HepG2 (cell line): Measurements from ENCODE around the gene NUCB1. TPM values are rescaled to one million over a fixed set of nuclear protein-coding genes. Genes with fewer than 3 reads are reported as not detected.

ENCODE experiments used
- ELF3 ChIP-seq: IDR thresholded peaks from 2 replicates; pipeline ENCODE4 v1.6.1; 2016; ENCODE audit warnings: missing genetic modification reagents, missing compliant biosample characterization
- GABPA ChIP-seq, 2 experiments: IDR thresholded peaks; 2 replicates each; pipeline ENCODE4 v1.6.1; 2011 to 2016; ENCODE audit warnings: low read depth in 2 of 2, low read length in 1 of 2, missing biosample characterization in 1 of 2, missing genetic modification characterization in 1 of 2
- HMG20A ChIP-seq: IDR thresholded peaks from 2 replicates; pipeline ENCODE4 v1.6.1; 2016; ENCODE audit warnings: borderline replicate concordance
- MATR3 ChIP-seq: sonication (generic); formaldehyde crosslinking; IDR thresholded peaks from 2 replicates; pipeline ENCODE4 v1.4.0; 2020; ENCODE audit warnings: missing genetic modification reagents
- MED1 ChIP-seq: sonication (generic); formaldehyde crosslinking; IDR thresholded peaks from 2 replicates; pipeline ENCODE4 v1.4.0; 2020; ENCODE audit warnings: missing genetic modification reagents
- NFE2 ChIP-seq: sonication (generic); formaldehyde crosslinking; IDR thresholded peaks from 2 replicates; pipeline ENCODE4 v1.4.0; 2020; ENCODE audit warnings: missing genetic modification reagents
- NFKB2 ChIP-seq: sonication (generic); formaldehyde crosslinking; IDR thresholded peaks from 2 replicates; pipeline ENCODE4 v1.4.0; 2020; ENCODE audit warnings: missing genetic modification reagents, borderline replicate concordance
- PRMT3 ChIP-seq: sonication (generic); formaldehyde crosslinking; IDR thresholded peaks from 2 replicates; pipeline ENCODE4 v1.8.1; 2022; ENCODE audit warnings: low read depth, mild to moderate bottlenecking, moderate library complexity, missing genetic modification reagents, borderline replicate concordance
- SMC3 ChIP-seq: IDR thresholded peaks from 2 replicates; pipeline ENCODE4 v1.6.1; 2011; ENCODE audit warnings: low read length, improper control_type of control experiment
- SNRNP70 ChIP-seq: fragments of 200-400 bp; formaldehyde crosslinking; IDR thresholded peaks from 2 replicates; pipeline ENCODE4 v1.6.1; 2017; ENCODE audit warnings: mild to moderate bottlenecking, low read depth, low read length, moderate library complexity
- U2AF2 ChIP-seq: fragments of 200-400 bp; formaldehyde crosslinking; IDR thresholded peaks from 2 replicates; pipeline ENCODE4 v1.6.1; 2017; ENCODE audit warnings: low read depth, mild to moderate bottlenecking, low read length
- XRCC5 ChIP-seq: fragments of 200-400 bp; formaldehyde crosslinking; optimal IDR thresholded peaks from 2 replicates; pipeline ENCODE3; 2017; ENCODE audit warnings: mild to moderate bottlenecking, low read length
- ZFYVE20 ChIP-seq: sonication (generic); formaldehyde crosslinking; IDR thresholded peaks from 2 replicates; pipeline ENCODE4 v1.8.0; 2023; ENCODE audit warnings: low read depth, mild to moderate bottlenecking, moderate library complexity, missing genetic modification reagents, borderline replicate concordance
- ZNF17 ChIP-seq: sonication (generic); formaldehyde crosslinking; IDR thresholded peaks from 2 replicates; pipeline ENCODE4 v1.5.0; 2020; ENCODE audit warnings: mild to moderate bottlenecking, missing genetic modification reagents
- ZNF264 ChIP-seq: sonication (generic); formaldehyde crosslinking; IDR thresholded peaks from 2 replicates; pipeline ENCODE4 v1.4.0; 2020; ENCODE audit warnings: missing genetic modification reagents
- ZNF331 ChIP-seq: sonication (generic); formaldehyde crosslinking; IDR thresholded peaks from 2 replicates; pipeline ENCODE4 v1.4.0; 2020; ENCODE audit warnings: missing genetic modification reagents
- ZNF558 ChIP-seq: sonication (generic); formaldehyde crosslinking; IDR thresholded peaks from 2 replicates; pipeline ENCODE4 v1.9.0; 2022; ENCODE audit warnings: mild to moderate bottlenecking, missing genetic modification reagents, borderline replicate concordance
- ZNF563 ChIP-seq: sonication (generic); formaldehyde crosslinking; IDR thresholded peaks from 2 replicates; pipeline ENCODE4 v1.8.0; 2022; ENCODE audit warnings: mild to moderate bottlenecking, moderate library complexity, missing genetic modification reagents
- ZNF644 ChIP-seq: IDR thresholded peaks from 2 replicates; pipeline ENCODE4 v1.6.1; 2016; ENCODE audit warnings: low read depth
- ZSCAN20 ChIP-seq: sonication (generic); formaldehyde crosslinking; IDR thresholded peaks from 2 replicates; pipeline ENCODE4 v1.4.0; 2020; ENCODE audit warnings: missing genetic modification reagents, mild to moderate bottlenecking, borderline replicate concordance
- polyA plus RNA-seq, 8 experiments: library from polyadenylated mRNA; depleted of rRNA in 3 of 8; stranded (reverse) in 7 of 8; unstranded in 1 of 8; fragments of >200 nt; fragmentation: Illumina TruSeq in 4 of 8; extraction: Trizol in 4 of 8; gene quantifications; 2 replicates each; pipeline versions ENCODE4 v1.2.1 to v1.2.3, GENCODE V29; 2011 to 2016; ENCODE audit warnings: low read depth in 4 of 8, missing spikeins in 1 of 8, mixed read lengths in 1 of 8; ENCODE audit not compliant: insufficient read depth in 1 of 8
- total RNA-seq, 5 experiments: library from RNA; depleted of rRNA; stranded (reverse); fragments of >200 nt; fragmentation: Illumina TruSeq; extraction: Trizol; gene quantifications; 2 replicates each; pipeline ENCODE4 v1.2.3, GENCODE V29; 2016; ENCODE audit warnings: low read depth in 1 of 5
- TF ChIP-seq, protein P1 (sequence below): sonication (generic); formaldehyde crosslinking; IDR thresholded peaks from 2 replicates; pipeline ENCODE4 v1.9.0; 2021; ENCODE audit warnings: missing genetic modification reagents, borderline replicate concordance
- TF ChIP-seq, protein P2 (sequence below): sonication (generic); formaldehyde crosslinking; conservative IDR thresholded peaks from 2 replicates; pipeline ENCODE4 v1.8.0; 2022; ENCODE audit warnings: missing genetic modification reagents
- TF ChIP-seq, protein P3 (sequence below): sonication (generic); formaldehyde crosslinking; IDR thresholded peaks from 2 replicates; pipeline ENCODE4 v1.8.0; 2022; ENCODE audit warnings: mild to moderate bottlenecking, missing genetic modification reagents

The NUCB1 gene
- total and polyA plus RNA-seq, 2 of the 13 experiments (the other 11 are each of a cell fraction or from before 2014, with no cell fraction given), result 82.3 to 106 TPM

DNA sequence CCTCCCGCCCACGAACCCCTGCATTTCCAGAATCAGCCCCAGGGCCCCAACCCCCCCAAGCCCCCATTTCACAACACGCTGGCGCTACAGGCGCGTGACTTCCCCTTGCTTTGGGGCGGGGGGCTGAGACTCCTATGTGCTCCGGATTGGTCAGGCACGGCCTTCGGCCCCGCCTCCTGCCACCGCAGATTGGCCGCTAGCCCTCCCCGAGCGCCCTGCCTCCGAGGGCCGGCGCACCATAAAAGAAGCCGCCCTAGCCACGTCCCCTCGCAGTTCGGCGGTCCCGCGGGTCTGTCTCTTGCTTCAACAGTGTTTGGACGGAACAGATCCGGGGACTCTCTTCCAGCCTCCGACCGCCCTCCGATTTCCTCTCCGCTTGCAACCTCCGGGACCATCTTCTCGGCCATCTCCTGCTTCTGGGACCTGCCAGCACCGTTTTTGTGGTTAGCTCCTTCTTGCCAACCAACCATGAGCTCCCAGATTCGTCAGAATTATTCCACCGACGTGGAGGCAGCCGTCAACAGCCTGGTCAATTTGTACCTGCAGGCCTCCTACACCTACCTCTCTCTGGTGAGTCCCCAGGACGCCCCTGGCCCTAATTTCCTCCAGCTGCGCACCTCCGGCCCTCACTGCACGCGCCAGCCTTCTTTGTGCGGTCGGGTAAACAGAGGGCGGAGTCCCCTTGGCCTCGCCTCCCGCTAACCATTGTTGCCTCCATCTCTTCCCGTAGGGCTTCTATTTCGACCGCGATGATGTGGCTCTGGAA is 65.1 kb downstream of the NUCB1 start, which contains the start of gene FTL (continued):
- TF ChIP-seq, protein P1, sequence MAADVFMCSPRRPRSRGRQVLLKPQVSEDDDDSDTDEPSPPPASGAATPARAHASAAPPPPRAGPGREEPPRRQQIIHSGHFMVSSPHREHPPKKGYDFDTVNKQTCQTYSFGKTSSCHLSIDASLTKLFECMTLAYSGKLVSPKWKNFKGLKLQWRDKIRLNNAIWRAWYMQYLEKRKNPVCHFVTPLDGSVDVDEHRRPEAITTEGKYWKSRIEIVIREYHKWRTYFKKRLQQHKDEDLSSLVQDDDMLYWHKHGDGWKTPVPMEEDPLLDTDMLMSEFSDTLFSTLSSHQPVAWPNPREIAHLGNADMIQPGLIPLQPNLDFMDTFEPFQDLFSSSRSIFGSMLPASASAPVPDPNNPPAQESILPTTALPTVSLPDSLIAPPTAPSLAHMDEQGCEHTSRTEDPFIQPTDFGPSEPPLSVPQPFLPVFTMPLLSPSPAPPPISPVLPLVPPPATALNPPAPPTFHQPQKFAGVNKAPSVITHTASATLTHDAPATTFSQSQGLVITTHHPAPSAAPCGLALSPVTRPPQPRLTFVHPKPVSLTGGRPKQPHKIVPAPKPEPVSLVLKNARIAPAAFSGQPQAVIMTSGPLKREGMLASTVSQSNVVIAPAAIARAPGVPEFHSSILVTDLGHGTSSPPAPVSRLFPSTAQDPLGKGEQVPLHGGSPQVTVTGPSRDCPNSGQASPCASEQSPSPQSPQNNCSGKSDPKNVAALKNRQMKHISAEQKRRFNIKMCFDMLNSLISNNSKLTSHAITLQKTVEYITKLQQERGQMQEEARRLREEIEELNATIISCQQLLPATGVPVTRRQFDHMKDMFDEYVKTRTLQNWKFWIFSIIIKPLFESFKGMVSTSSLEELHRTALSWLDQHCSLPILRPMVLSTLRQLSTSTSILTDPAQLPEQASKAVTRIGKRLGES, result peak; percentile 92; the same call in 1 of the 2 replicates
- TF ChIP-seq NFKB2 (CRISPR knock-in tag), result peak; percentile 91
- TF ChIP-seq ZNF17 (CRISPR knock-in tag), result no peak
- no peak for TF ChIP-seq U2AF2
- TF ChIP-seq MATR3 (CRISPR knock-in tag), result no peak
- peak; percentile 88 for TF ChIP-seq ZNF331
- TF ChIP-seq SMC3, result no peak
- TF ChIP-seq, protein P2, sequence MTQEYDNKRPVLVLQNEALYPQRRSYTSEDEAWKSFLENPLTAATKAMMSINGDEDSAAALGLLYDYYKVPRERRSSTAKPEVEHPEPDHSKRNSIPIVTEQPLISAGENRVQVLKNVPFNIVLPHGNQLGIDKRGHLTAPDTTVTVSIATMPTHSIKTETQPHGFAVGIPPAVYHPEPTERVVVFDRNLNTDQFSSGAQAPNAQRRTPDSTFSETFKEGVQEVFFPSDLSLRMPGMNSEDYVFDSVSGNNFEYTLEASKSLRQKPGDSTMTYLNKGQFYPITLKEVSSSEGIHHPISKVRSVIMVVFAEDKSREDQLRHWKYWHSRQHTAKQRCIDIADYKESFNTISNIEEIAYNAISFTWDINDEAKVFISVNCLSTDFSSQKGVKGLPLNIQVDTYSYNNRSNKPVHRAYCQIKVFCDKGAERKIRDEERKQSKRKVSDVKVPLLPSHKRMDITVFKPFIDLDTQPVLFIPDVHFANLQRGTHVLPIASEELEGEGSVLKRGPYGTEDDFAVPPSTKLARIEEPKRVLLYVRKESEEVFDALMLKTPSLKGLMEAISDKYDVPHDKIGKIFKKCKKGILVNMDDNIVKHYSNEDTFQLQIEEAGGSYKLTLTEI (CRISPR knock-in tag), result no peak
- TF ChIP-seq NFE2, result no peak
- peak; percentile 74; the same call in 1 of the 2 replicates for TF ChIP-seq ZNF558 (CRISPR knock-in tag)
- peak; percentile 62; the same call in 1 of the 2 replicates for TF ChIP-seq ELF3 (CRISPR knock-in tag)
- peak; percentile 90 for TF ChIP-seq ZNF264 (CRISPR knock-in tag)
- TF ChIP-seq PRMT3 (CRISPR knock-in tag), result peak; percentile 90
- TF ChIP-seq GABPA (IDR thresholded peaks at IDR 0.05; ENCODE audit: low read depth, low read length), result no peak
- peak; percentile 36; the same call in 1 of the 2 replicates for TF ChIP-seq GABPA (CRISPR knock-in tag; IDR thresholded peaks at IDR 0.05; ENCODE audit: low read depth)
- peak; percentile 92 for TF ChIP-seq MED1 (CRISPR knock-in tag)
- peak; percentile 79 for TF ChIP-seq ZNF563
- TF ChIP-seq, protein P3, sequence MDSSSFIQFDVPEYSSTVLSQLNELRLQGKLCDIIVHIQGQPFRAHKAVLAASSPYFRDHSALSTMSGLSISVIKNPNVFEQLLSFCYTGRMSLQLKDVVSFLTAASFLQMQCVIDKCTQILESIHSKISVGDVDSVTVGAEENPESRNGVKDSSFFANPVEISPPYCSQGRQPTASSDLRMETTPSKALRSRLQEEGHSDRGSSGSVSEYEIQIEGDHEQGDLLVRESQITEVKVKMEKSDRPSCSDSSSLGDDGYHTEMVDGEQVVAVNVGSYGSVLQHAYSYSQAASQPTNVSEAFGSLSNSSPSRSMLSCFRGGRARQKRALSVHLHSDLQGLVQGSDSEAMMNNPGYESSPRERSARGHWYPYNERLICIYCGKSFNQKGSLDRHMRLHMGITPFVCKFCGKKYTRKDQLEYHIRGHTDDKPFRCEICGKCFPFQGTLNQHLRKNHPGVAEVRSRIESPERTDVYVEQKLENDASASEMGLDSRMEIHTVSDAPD (CRISPR knock-in tag), result no peak; the same call in 1 of the 2 replicates
- TF ChIP-seq ZFYVE20 (CRISPR knock-in tag), result no peak
- TF ChIP-seq SNRNP70, result no peak
- peak; percentile 87 for TF ChIP-seq ZSCAN20
- TF ChIP-seq ZNF644 (CRISPR knock-in tag), result no peak
- no peak for TF ChIP-seq XRCC5
- TF ChIP-seq HMG20A (CRISPR knock-in tag), result peak; percentile 29; the same call in 1 of the 2 replicates
